CD4-positive, alpha-beta T cell treated with Interleukin-1 beta for 1 hour (primary cell): Measurements from ENCODE around the gene SH3RF3.

ENCODE experiments used
- DNase-seq, 2 donors: peaks; one replicate each; pipeline ENCODE4 v3.0.0-alpha.2; 2020 to 2022

Gene SH3RF3

GRCh38 chr2:109384308-109385271 lies 255.6 kb downstream of the SH3RF3 start:
- no peak for DNase-seq

GRCh38 chr2:109385506-109385905 lies 256.5 kb downstream of the SH3RF3 start:
- no peak for DNase-seq

- no peak for DNase-seq
These were observed 257.1 kb downstream of the SH3RF3 start for GRCh38 chr2:109386004-109386695.

GRCh38 chr2:109387221-109387735 lies 258.3 kb downstream of the SH3RF3 start:
- no peak for DNase-seq

- DNase-seq: no peak
These were observed 258.9 kb downstream of the SH3RF3 start for GRCh38 chr2:109387778-109388469.

GRCh38 chr2:109391243-109391642 lies 262.2 kb downstream of the SH3RF3 start:
- no peak for DNase-seq

- DNase-seq: no peak
These were observed 263.1 kb downstream of the SH3RF3 start for GRCh38 chr2:109392140-109392539.

GRCh38 chr2:109392816-109393661 lies 264.0 kb downstream of the SH3RF3 start:
- DNase-seq: no peak

GRCh38 chr2:109393662-109393972 lies 264.6 kb downstream of the SH3RF3 start:
- no peak for DNase-seq

GRCh38 chr2:109395494-109396201 lies 266.6 kb downstream of the SH3RF3 start:
- DNase-seq: no peak

GRCh38 chr2:109396202-109397180 lies 267.5 kb downstream of the SH3RF3 start:
- no peak for DNase-seq

- no peak for DNase-seq
These were observed 268.9 kb downstream of the SH3RF3 start for GRCh38 chr2:109397893-109398292.

GRCh38 chr2:109398366-109399015 lies 269.5 kb downstream of the SH3RF3 start:
- DNase-seq: no peak

GRCh38 chr2:109399066-109399465 lies 270.1 kb downstream of the SH3RF3 start:
- DNase-seq: no peak

GRCh38 chr2:109400102-109400501 lies 271.1 kb downstream of the SH3RF3 start:
- DNase-seq: no peak

GRCh38 chr2:109401370-109401769 lies 272.4 kb downstream of the SH3RF3 start:
- DNase-seq: no peak

- no peak for DNase-seq
These were observed 273.2 kb downstream of the SH3RF3 start for GRCh38 chr2:109402180-109402579.

- no peak for DNase-seq
These were observed 274.2 kb downstream of the SH3RF3 start for GRCh38 chr2:109402980-109403840.

GRCh38 chr2:109403841-109404201 lies 274.8 kb downstream of the SH3RF3 start:
- no peak for DNase-seq
